KMS-11 (cell line): ENCODE measurements around the gene KLHDC8B.

Source experiments
- H2AFZ ChIP-seq: fragments of 200-600 bp; sonication (generic); 2 replicates; pipeline ENCODE4 v1.6.1; 2016; ENCODE audit warnings: antibody characterized with exemption, mixed run types, low read depth
- H3K27ac ChIP-seq: fragments of 200-600 bp; sonication (generic); 2 replicates; pipeline ENCODE4 v1.6.1; 2016; ENCODE audit warnings: mild to moderate bottlenecking, mixed run types
- H3K27me3 ChIP-seq: fragments of 200-600 bp; sonication (generic); 2 replicates; pipeline ENCODE4 v1.6.1; 2017; ENCODE audit warnings: mild to moderate bottlenecking, low read depth, mixed run types, moderate library complexity; ENCODE audit not compliant: insufficient read depth
- H3K36me3 ChIP-seq: fragments of 200-600 bp; sonication (generic); 2 replicates; pipeline ENCODE4 v1.6.1; 2017; ENCODE audit warnings: mild to moderate bottlenecking, mixed run types; ENCODE audit not compliant: insufficient read depth
- H3K4me1 ChIP-seq: fragments of 200-600 bp; sonication (generic); 2 replicates; pipeline ENCODE4 v1.6.1; 2016; ENCODE audit warnings: mild to moderate bottlenecking, low read depth, mixed run types; ENCODE audit not compliant: poor library complexity, severe bottlenecking
- H3K4me2 ChIP-seq: fragments of 200-600 bp; sonication (generic); 2 replicates; pipeline ENCODE4 v1.7.0; 2016; ENCODE audit warnings: mild to moderate bottlenecking, mixed run types
- H3K4me3 ChIP-seq: fragments of 200-600 bp; sonication (generic); IDR thresholded peaks from 2 replicates; pipeline ENCODE4 v1.6.1; 2017; ENCODE audit warnings: low read depth, low read length, mixed read lengths; ENCODE audit not compliant: insufficient read depth
- H3K79me2 ChIP-seq: fragments of 200-600 bp; sonication (generic); 2 replicates; pipeline ENCODE4 v1.6.1; 2016; ENCODE audit warnings: low read depth, mixed run types; ENCODE audit not compliant: insufficient read depth
- H3K9ac ChIP-seq: fragments of 200-600 bp; sonication (generic); 2 replicates; pipeline ENCODE4 v1.6.1; 2016; ENCODE audit warnings: mild to moderate bottlenecking, mixed run types
- H4K20me1 ChIP-seq: fragments of 200-600 bp; sonication (generic); 2 replicates; pipeline ENCODE4 v1.6.1; 2016; ENCODE audit warnings: mild to moderate bottlenecking, mixed run types; ENCODE audit not compliant: insufficient read depth
- CTCF ChIP-seq: fragments of 200-600 bp; sonication (generic); conservative IDR thresholded peaks from 2 replicates; pipeline ENCODE4 v1.6.1; 2017; ENCODE audit warnings: low read depth, mild to moderate bottlenecking, antibody characterized with exemption, low read length, moderate library complexity, mixed read lengths

The KLHDC8B gene

DNA sequence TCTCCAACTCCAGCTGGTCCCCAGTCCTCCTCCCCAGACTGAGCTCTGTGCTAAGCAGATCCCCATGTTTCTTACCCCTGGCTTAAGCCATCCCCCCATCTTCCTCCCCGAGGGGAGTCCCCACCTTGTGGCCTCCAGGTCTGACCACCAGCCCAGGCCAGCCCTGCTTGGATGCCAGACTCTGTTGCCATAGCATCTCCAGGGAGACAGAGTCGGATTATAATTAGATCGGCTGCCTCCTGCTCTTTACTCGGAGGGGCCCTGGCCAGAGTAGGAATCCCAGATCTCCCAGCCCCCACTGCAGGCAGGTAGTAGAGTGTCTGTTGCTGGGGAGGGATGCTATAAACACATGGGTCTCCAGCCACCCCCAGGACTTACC, 2.4 kb downstream of the KLHDC8B start:
- Histone ChIP-seq H3K4me1 (no peaks in the 10 kb centered on the region), H4K20me1 (no peaks in the 10 kb centered on the region), H3K36me3 (no peaks in the 10 kb centered on the region), H3K27me3 (no peaks in the 10 kb centered on the region), H2AFZ (no peak overlapping the region), H3K9ac (no peak overlapping the region), H3K79me2 (no peaks in the 10 kb centered on the region), H3K4me2 (no peak overlapping the region), H3K4me3 (no peak overlapping the region), H3K27ac (no peak overlapping the region)
- TF ChIP-seq CTCF, result no peak

- H3K4me1 ChIP-seq, result no peaks in the 10 kb centered on the region
- no peaks in the 10 kb centered on the region for H3K36me3 ChIP-seq
- H3K4me2 ChIP-seq, result no peak overlapping the region
- no peaks in the 10 kb centered on the region for H4K20me1 ChIP-seq
- TF ChIP-seq CTCF, result no peak
- no peak overlapping the region for H3K27ac ChIP-seq
- no peak overlapping the region for H2AFZ ChIP-seq
- no peak overlapping the region for H3K4me3 ChIP-seq
- no peak overlapping the region for H3K9ac ChIP-seq
- H3K27me3 ChIP-seq, result no peaks in the 10 kb centered on the region
- no peaks in the 10 kb centered on the region for H3K79me2 ChIP-seq
Measured at GRCh38 chr3:49174397-49174985, 3.1 kb downstream of the KLHDC8B start.

DNA sequence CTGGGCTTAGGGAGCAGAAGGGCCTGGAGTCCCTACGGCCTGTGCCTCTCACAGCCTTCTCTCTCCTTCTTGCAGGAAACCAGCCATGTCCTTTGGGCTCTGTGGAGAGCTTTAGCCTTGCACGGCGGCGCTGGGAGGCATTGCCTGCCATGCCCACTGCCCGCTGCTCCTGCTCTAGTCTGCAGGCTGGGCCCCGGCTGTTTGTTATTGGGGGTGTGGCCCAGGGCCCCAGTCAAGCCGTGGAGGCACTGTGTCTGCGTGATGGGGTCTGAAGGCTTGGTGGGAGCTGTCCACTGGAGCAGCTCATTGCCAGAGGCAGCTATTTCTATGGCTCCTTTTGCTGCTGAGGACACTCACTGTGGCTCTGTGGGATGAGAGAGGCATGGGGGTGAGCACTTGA, 4.1 kb downstream of the KLHDC8B start:
- no peak overlapping the region for H3K27ac ChIP-seq
- H2AFZ ChIP-seq, result no peak overlapping the region
- no peaks in the 10 kb centered on the region for H3K27me3 ChIP-seq
- no peaks in the 10 kb centered on the region for H3K4me1 ChIP-seq
- no peak for TF ChIP-seq CTCF
- no peaks in the 10 kb centered on the region for H4K20me1 ChIP-seq
- no peak overlapping the region for H3K4me3 ChIP-seq
- no peaks in the 10 kb centered on the region for H3K36me3 ChIP-seq
- no peak overlapping the region for H3K9ac ChIP-seq
- no peak overlapping the region for H3K4me2 ChIP-seq
- no peaks in the 10 kb centered on the region for H3K79me2 ChIP-seq

GRCh38 chr3:49177073-49177472, 5.7 kb downstream of the KLHDC8B start:
- H3K4me1 ChIP-seq, result no peaks in the 10 kb centered on the region
- H3K4me2 ChIP-seq, result no peak overlapping the region
- H3K27me3 ChIP-seq, result no peaks in the 10 kb centered on the region
- no peak overlapping the region for H3K4me3 ChIP-seq
- TF ChIP-seq CTCF, result no peak
- H3K9ac ChIP-seq, result no peak overlapping the region
- H2AFZ ChIP-seq, result no peak overlapping the region
- no peak overlapping the region for H3K27ac ChIP-seq
- no peaks in the 10 kb centered on the region for H4K20me1 ChIP-seq
- no peaks in the 10 kb centered on the region for H3K36me3 ChIP-seq
- H3K79me2 ChIP-seq, result no peaks in the 10 kb centered on the region
